Spleen (tissue), 11 donors: ENCODE results near the gene TNRC18. TPM values are rescaled to one million over a fixed set of nuclear protein-coding genes. Genes with fewer than 3 reads are reported as not detected.

Source experiments
- DNase-seq: peaks from one replicate; pipeline ENCODE4 v3.0.0-alpha.2; 2020
- H3K27ac ChIP-seq, 8 donors: fragments of 200-600 bp; sonication (generic) in 7 of 8; 1 replicate in 4 of 8; 2 replicates in 4 of 8; pipeline versions ENCODE4 v1.5.0 to v1.8.0; 2016 to 2021; ENCODE audit warnings: inconsistent platforms in 4 of 8, mild to moderate bottlenecking in 4 of 8, moderate library complexity in 1 of 8
- H3K27me3 ChIP-seq, 7 donors: fragments of 200-600 bp; sonication (generic) in 6 of 7; replicated peaks in 1 of 7; 1 replicate in 4 of 7; 2 replicates in 3 of 7; pipeline versions ENCODE4 v1.5.0 to v1.8.0; 2016 to 2021; ENCODE audit warnings: inconsistent platforms in 3 of 7, mild to moderate bottlenecking in 1 of 7
- H3K36me3 ChIP-seq, 6 donors: fragments of 200-600 bp; sonication (generic) in 5 of 6; 1 replicate in 4 of 6; 2 replicates in 2 of 6; pipeline versions ENCODE4 v1.5.0 to v1.8.0; 2016 to 2021; ENCODE audit warnings: inconsistent platforms in 2 of 6
- H3K4me1 ChIP-seq, 6 donors: fragments of 200-600 bp; sonication (generic) in 5 of 6; 1 replicate in 3 of 6; 2 replicates in 3 of 6; pipeline versions ENCODE4 v1.5.0 to v1.8.0; 2016 to 2021; ENCODE audit warnings: inconsistent platforms in 3 of 6
- H3K4me3 ChIP-seq, 8 donors: fragments of 200-600 bp; sonication (generic) in 7 of 8; 1 replicate in 4 of 8; 2 replicates in 4 of 8; pipeline versions ENCODE4 v1.5.0 to v1.8.0; 2016 to 2021; ENCODE audit warnings: inconsistent platforms in 4 of 8, mild to moderate bottlenecking in 4 of 8, moderate library complexity in 2 of 8
- H3K9me3 ChIP-seq, 8 donors: fragments of 200-600 bp; sonication (generic) in 7 of 8; 1 replicate in 4 of 8; 2 replicates in 4 of 8; pipeline versions ENCODE4 v1.5.0 to v1.8.0; 2016 to 2021; ENCODE audit warnings: inconsistent platforms in 4 of 8
- CTCF ChIP-seq, 11 experiments: fragments of 200-600 bp in 7 of 11; fragments of 450-650 bp in 4 of 11; sonication (generic) in 4 of 11; IDR thresholded peaks in 8 of 11; conservative IDR thresholded peaks in 3 of 11; 1 replicate in 7 of 11; 2 replicates in 4 of 11; pipeline versions ENCODE4 v1.4.0 to v1.8.0; 2016 to 2021; ENCODE audit warnings: antibody characterized with exemption in 11 of 11, inconsistent platforms in 4 of 11, mild to moderate bottlenecking in 1 of 11
- POLR2A ChIP-seq, 3 donors: fragments of 450-650 bp; IDR thresholded peaks; one replicate each; pipeline ENCODE4 v1.5.1; 2017; ENCODE audit warnings: antibody characterized with exemption in 3 of 3, mild to moderate bottlenecking in 1 of 3
- POLR2AphosphoS5 ChIP-seq, 3 donors: sonication (generic); formaldehyde crosslinking; IDR thresholded peaks; one replicate each; pipeline ENCODE4 v1.5.1; 2017; ENCODE audit warnings: antibody characterized with exemption in 3 of 3
- WGBS, 5 donors: extraction: QIAGEN DNeasy Blood & Tissue Kit in 3 of 5; methylation state at CpG; one replicate each; pipeline versions ENCODE4 v1.1.5 to v1.1.7; 2013 to 2018; 5-methylcytosine and 5-hydroxymethylcytosine counted together
- intact Hi-C: fragments of 100-400 bp; cut with DNase I; formaldehyde crosslinking; loops from one replicate; pipeline ENCODE4 v1.15.0; 2023; ENCODE audit warnings: low total_unique reads
- polyA plus RNA-seq, 3 donors: library from polyadenylated mRNA; stranded (reverse); fragments of 200-250 nt; gene quantifications; one replicate each; pipeline ENCODE4 v1.2.1, GENCODE V29; 2013
- total RNA-seq, 7 donors: library from RNA; depleted of rRNA in 3 of 7; stranded (reverse); fragments of >200 nt in 3 of 7; fragmentation: NEBNext Ultra II Directional in 4 of 7; extraction: Animal tissue kit (Norgen Biotek cat#: 25700) in 4 of 7; gene quantifications; one replicate each; pipeline versions ENCODE4 v1.1.0 to v1.2.1, GENCODE V29; 2016 to 2021
- donor health status: healthy with polysubstance abuse.
- donor health status: DM: no; HTN: no; CAD: no; lungs with moderate emphysema.
- donor health status: DM: no; HTN: no; CAD: no.
- donor health status: Bipolar disorder and iron deficiency.
- donor health status: healthy.
- donor health status: DM: no; HTN: no; CAD: no.
- donor health status: DM: yes; HTN: yes; CAD: no.

The TNRC18 gene
- total and polyA plus RNA-seq, 10 donors = 3.4 to 124 (median 71.0) TPM

DNA sequence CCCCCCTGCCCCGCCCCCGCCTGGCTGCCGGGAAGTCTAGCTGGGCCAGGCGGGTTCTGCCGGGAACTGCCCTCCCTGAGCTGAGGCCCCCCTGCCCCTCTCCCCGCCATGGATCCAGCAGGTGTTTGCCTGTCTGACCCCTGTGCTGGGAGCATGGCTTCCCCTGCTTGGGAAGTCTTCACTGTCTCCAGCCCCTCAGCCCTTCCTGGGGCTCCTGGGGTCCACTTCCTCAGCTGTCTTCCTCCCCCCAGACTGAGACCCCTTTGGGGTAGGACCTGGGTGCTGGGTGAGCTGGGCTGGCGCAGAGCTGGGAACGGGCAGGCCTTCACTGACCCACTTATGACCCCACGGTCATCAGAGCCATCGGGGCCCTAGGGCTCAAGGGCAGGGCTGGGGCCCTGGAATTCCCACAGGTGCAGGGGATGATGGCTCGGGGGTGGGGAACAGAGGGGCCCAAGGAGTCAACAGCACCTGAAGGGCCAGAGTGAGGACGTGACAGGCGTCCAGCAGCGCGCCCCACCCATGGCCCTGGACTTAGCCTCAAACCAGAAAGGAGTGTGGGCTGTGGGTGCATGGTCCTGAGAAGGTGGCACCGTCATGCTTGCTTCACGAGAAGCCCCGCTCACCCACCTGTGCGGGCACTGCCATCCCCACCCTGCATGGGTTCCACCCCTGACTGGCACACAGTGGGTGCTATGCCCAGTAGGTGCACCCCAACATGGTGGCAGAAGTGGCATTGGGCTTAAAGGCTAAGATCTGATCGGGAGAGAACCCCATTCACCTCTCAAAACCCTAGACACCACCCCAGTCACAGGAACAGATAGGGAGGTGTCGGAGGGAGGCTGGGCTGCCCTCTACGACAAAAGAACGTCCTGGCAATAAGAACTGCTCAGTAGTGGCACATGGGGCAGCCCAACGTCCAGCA is 16.2 kb upstream of the TNRC18 start:
- peaks cover 0 to 11% (median 4%) of the 10 kb centered on the region in 8 donors for H3K9me3 ChIP-seq
- intact Hi-C loops = loop anchor here (10.0 kb wide), 1 partner anchor 55 kb away; no protein-coding TSS in a partner anchor
- H3K27me3 ChIP-seq = no peaks in the 10 kb centered on the region
- peaks cover 0 to 9% (median 0%) of the 10 kb centered on the region in 6 donors for H3K36me3 ChIP-seq
- TF ChIP-seq POLR2A (IDR thresholded peaks at IDR 0.05) (no peak), CTCF (IDR thresholded peaks at IDR 0.05 in 8 of 11, conservative IDR thresholded peaks at IDR 0.05 in 3 of 11) (no peak), POLR2AphosphoS5 (IDR thresholded peaks at IDR 0.05) (no peak)
- H3K4me1 ChIP-seq = peaks cover 0 to 27% (median 8%) of the 10 kb centered on the region in 6 donors
- WGBS, 5 donors = 83 to 87% (median 85%) methylated on average over 16 to 24 of the region's 24 CpGs
- H3K27ac ChIP-seq = no peak overlapping the region
- no peak for DNase-seq
- H3K4me3 ChIP-seq = no peak overlapping the region

GRCh38 chr7:5439209-5439571 is 15.6 kb upstream of the TNRC18 start:
- intact Hi-C loops = loop anchor here (10.0 kb wide), 1 partner anchor 54 kb away; no protein-coding TSS in a partner anchor
- H3K4me1 ChIP-seq = peaks cover 0 to 27% (median 8%) of the 10 kb centered on the region in 6 donors
- peaks cover 0 to 9% (median 0%) of the 10 kb centered on the region in 6 donors for H3K36me3 ChIP-seq
- no peak for DNase-seq
- TF ChIP-seq POLR2A (IDR thresholded peaks at IDR 0.05) (no peak), CTCF (IDR thresholded peaks at IDR 0.05 in 8 of 11, conservative IDR thresholded peaks at IDR 0.05 in 3 of 11) (no peak), POLR2AphosphoS5 (IDR thresholded peaks at IDR 0.05) (no peak)
- H3K27ac ChIP-seq = no peak overlapping the region
- no peaks in the 10 kb centered on the region for H3K27me3 ChIP-seq
- H3K4me3 ChIP-seq = no peak overlapping the region
- 70 to 88% (median 77%) methylated on average over 3 of the region's 3 CpGs for WGBS, 5 donors
- H3K9me3 ChIP-seq = peaks cover 0 to 11% (median 4%) of the 10 kb centered on the region in 8 donors

GRCh38 chr7:5437987-5438386 is 14.4 kb upstream of the TNRC18 start:
- no peak for TF ChIP-seq CTCF (IDR thresholded peaks at IDR 0.05 in 8 of 11, conservative IDR thresholded peaks at IDR 0.05 in 3 of 11)
- TF ChIP-seq POLR2A (IDR thresholded peaks at IDR 0.05) = no peak
- no peak for TF ChIP-seq POLR2AphosphoS5 (IDR thresholded peaks at IDR 0.05)
- no peak overlapping the region for H3K4me3 ChIP-seq
- peaks cover 0 to 4% (median 0%) of the 10 kb centered on the region in 7 donors for H3K27me3 ChIP-seq
- H3K36me3 ChIP-seq = peaks cover 0 to 9% (median 0%) of the 10 kb centered on the region in 6 donors
- H3K4me1 ChIP-seq = peaks cover 0 to 26% (median 8%) of the 10 kb centered on the region in 6 donors
- intact Hi-C loops = loop anchor here (10.0 kb wide), 1 partner anchor 53 kb away; no protein-coding TSS in a partner anchor
- WGBS, 5 donors = 86 to 95% (median 90%) methylated on average over 5 of the region's 5 CpGs
- H3K27ac ChIP-seq = no peak overlapping the region
- no peak for DNase-seq
- H3K9me3 ChIP-seq = peaks cover 0 to 16% (median 6%) of the 10 kb centered on the region in 8 donors
